Transverse colon (tissue), 4 donors: ENCODE data around the gene PTPN4.

Experiments
- POLR2AphosphoS5 ChIP-seq, 3 donors: sonication (generic); formaldehyde crosslinking; IDR thresholded peaks; one replicate each; pipeline ENCODE4 v1.6.1; 2016; ENCODE audit warnings: antibody characterized with exemption in 3 of 3
- TF ChIP-seq, protein P1 (sequence below), 5 experiments: fragments of 200-600 bp in 3 of 5; fragments of 450-650 bp in 2 of 5; sonication (generic) in 3 of 5; IDR thresholded peaks; 1 replicate in 2 of 5; 2 replicates in 3 of 5; pipeline ENCODE4 v1.5.1; 2016 to 2017; ENCODE audit warnings: antibody characterized with exemption in 5 of 5, inconsistent platforms in 3 of 5, mild to moderate bottlenecking in 2 of 5, moderate library complexity in 1 of 5

DNA sequence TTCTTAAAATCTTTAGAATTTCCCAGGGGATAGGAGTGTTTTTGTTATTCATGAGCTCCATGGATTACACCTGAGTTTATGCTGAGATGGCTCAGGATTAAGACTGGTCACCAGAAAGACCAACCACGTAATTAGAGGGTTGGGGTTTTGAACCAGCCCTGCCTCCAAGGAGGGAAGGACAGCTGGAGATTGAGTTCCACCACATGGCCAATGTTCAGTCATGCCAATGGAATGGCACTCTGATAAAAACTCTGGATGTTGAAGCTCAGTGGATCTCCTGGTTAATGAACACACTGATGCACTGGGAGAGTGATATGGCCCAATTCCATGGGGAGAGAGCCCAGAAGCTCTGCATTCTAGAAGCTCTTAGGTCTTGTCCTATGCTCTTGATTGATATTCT is 38.7 kb upstream of the PTPN4 start:
- TF ChIP-seq, protein P1, sequence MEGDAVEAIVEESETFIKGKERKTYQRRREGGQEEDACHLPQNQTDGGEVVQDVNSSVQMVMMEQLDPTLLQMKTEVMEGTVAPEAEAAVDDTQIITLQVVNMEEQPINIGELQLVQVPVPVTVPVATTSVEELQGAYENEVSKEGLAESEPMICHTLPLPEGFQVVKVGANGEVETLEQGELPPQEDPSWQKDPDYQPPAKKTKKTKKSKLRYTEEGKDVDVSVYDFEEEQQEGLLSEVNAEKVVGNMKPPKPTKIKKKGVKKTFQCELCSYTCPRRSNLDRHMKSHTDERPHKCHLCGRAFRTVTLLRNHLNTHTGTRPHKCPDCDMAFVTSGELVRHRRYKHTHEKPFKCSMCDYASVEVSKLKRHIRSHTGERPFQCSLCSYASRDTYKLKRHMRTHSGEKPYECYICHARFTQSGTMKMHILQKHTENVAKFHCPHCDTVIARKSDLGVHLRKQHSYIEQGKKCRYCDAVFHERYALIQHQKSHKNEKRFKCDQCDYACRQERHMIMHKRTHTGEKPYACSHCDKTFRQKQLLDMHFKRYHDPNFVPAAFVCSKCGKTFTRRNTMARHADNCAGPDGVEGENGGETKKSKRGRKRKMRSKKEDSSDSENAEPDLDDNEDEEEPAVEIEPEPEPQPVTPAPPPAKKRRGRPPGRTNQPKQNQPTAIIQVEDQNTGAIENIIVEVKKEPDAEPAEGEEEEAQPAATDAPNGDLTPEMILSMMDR (IDR thresholded peaks at IDR 0.05) = no peak
- no peak for TF ChIP-seq POLR2AphosphoS5 (IDR thresholded peaks at IDR 0.05)
